ENCODE results near the gene UPK1A. TPM values are rescaled to one million over a fixed set of nuclear protein-coding genes. Genes with fewer than 3 reads are reported as not detected.
"Not testable (repeated sequence)": the region's sequence is repeated elsewhere in the genome, so short reads cannot be mapped to it uniquely, and the experiment has no call there.

Gene UPK1A
- total RNA-seq, 2 experiments from 2014 or later: 0.37 TPM

- no peak for DNase-seq
- Mint-ChIP-seq H3K4me1 (peaks cover 7% of the 10 kb centered on the region), H3K4me3 (no peak overlapping the region), H3K36me3 (ENCODE audit: low read depth) (peaks cover 2% of the 10 kb centered on the region), H3K9me3 (no peaks in the 10 kb centered on the region), H3K27ac (peak overlapping the region; percentile 31), H3K27me3 (peaks cover 33% of the 10 kb centered on the region)
- ChIA-PET CTCF (no interaction called here), POLR2A (no interaction called here)
These were observed 4.4 kb downstream of the UPK1A start for GRCh38 chr19:35670686-35671085.

GRCh38 chr19:35671818-35672217, 5.5 kb downstream of the UPK1A start:
- no peak overlapping the region for H3K4me3 Mint-ChIP-seq
- CTCF ChIA-PET: interaction anchor here (1.1 kb wide), 1 partner anchor 260 kb away, joined by 3 read pairs; no protein-coding TSS in a partner anchor
- DNase-seq: no peak

GRCh38 chr19:35673121-35673804, 6.9 kb downstream of the UPK1A start:
- Mint-ChIP-seq H3K9me3 (no peaks in the 10 kb centered on the region), H3K27me3 (peaks cover 38% of the 10 kb centered on the region), H3K4me3 (peak overlapping the region; percentile 65), H3K36me3 (ENCODE audit: low read depth) (no peaks in the 10 kb centered on the region), H3K27ac (peak overlapping the region; percentile 36), H3K4me1 (peaks cover 7% of the 10 kb centered on the region)
- POLR2A ChIA-PET: interaction anchor here (1.2 kb wide), 2 partner anchors 12 to 25 kb away, joined by 3 to 5 read pairs; partner anchors contain the start of gene COX6B1
- CTCF ChIA-PET: interaction anchor here (0.8 to 1.2 kb wide), 8 partner anchors 11 to 258 kb away, joined by 3 to 9 read pairs (median 3); partner anchors contain the start of gene COX6B1
- peak; percentile 51 for DNase-seq

More at GRCh38 chr19:35671818-35672217, 5.5 kb downstream of the UPK1A start:
- Mint-ChIP-seq H3K27ac (no peak overlapping the region), H3K27me3 (peaks cover 35% of the 10 kb centered on the region), H3K4me1 (peaks cover 7% of the 10 kb centered on the region), H3K9me3 (no peaks in the 10 kb centered on the region), H3K36me3 (ENCODE audit: low read depth) (no peaks in the 10 kb centered on the region)
- POLR2A ChIA-PET: no interaction called here

GRCh38 chr19:35675589-35676140, 9.3 kb downstream of the UPK1A start:
- Mint-ChIP-seq H3K9me3 (no peaks in the 10 kb centered on the region), H3K4me3 (no peak overlapping the region)

GRCh38 chr19:35689836-35690235, 23.5 kb downstream of the UPK1A start:
- Mint-ChIP-seq H3K4me3 (no peak overlapping the region), H3K36me3 (ENCODE audit: low read depth) (no peaks in the 10 kb centered on the region), H3K9me3 (no peaks in the 10 kb centered on the region), H3K27me3 (no peaks in the 10 kb centered on the region), H3K4me1 (peaks cover 11% of the 10 kb centered on the region), H3K27ac (no peak overlapping the region)
- ChIA-PET POLR2A (no interaction called here), CTCF (interaction anchor here (1.3 kb wide), 1 partner anchor 10 kb away, joined by 3 read pairs; no protein-coding TSS in a partner anchor)
- no peak for DNase-seq

More at GRCh38 chr19:35675589-35676140, 9.3 kb downstream of the UPK1A start:
- H3K27ac Mint-ChIP-seq: no peak overlapping the region
- DNase-seq: no peak
- H3K27me3 Mint-ChIP-seq: peaks cover 25% of the 10 kb centered on the region
- peaks cover 7% of the 10 kb centered on the region for H3K4me1 Mint-ChIP-seq
- H3K36me3 Mint-ChIP-seq (ENCODE audit: low read depth): no peaks in the 10 kb centered on the region
- POLR2A ChIA-PET: no interaction called here
- CTCF ChIA-PET: no interaction called here

- CTCF ChIA-PET: interaction anchor here (0.7 to 7.1 kb wide), 2 partner anchors 16 to 23 kb away, joined by 3 to 72 read pairs; no protein-coding TSS in a partner anchor
- H3K4me1 Mint-ChIP-seq: peaks cover 11% of the 10 kb centered on the region
- H3K9me3 Mint-ChIP-seq; H3K27me3 Mint-ChIP-seq; H3K27ac Mint-ChIP-seq; H3K4me3 Mint-ChIP-seq; DNase-seq; H3K36me3 Mint-ChIP-seq (ENCODE audit: low read depth); POLR2A ChIA-PET: not testable (repeated sequence)
These were observed 24.8 kb downstream of the UPK1A start for GRCh38 chr19:35691106-35691505.

GRCh38 chr19:35692010-35692409, 25.7 kb downstream of the UPK1A start:
- Mint-ChIP-seq H3K27ac (no peak overlapping the region), H3K36me3 (ENCODE audit: low read depth) (no peaks in the 10 kb centered on the region), H3K4me1 (peaks cover 14% of the 10 kb centered on the region), H3K27me3 (no peaks in the 10 kb centered on the region), H3K4me3 (no peak overlapping the region), H3K9me3 (no peaks in the 10 kb centered on the region)
- ChIA-PET POLR2A (no interaction called here), CTCF (interaction anchor here (0.6 to 7.1 kb wide), 6 partner anchors 10 to 221 kb away, joined by 3 to 72 read pairs (median 3); no protein-coding TSS in a partner anchor)
- no peak for DNase-seq

- ChIA-PET CTCF (interaction anchor here (0.6 to 7.1 kb wide), 9 partner anchors 9 to 237 kb away, joined by 3 to 72 read pairs (median 4); no protein-coding TSS in a partner anchor), POLR2A (no interaction called here)
- H3K4me1 Mint-ChIP-seq: peaks cover 15% of the 10 kb centered on the region
These were observed 27.1 kb downstream of the UPK1A start for GRCh38 chr19:35693422-35693821.

GRCh38 chr19:35693835-35694599, 27.7 kb downstream of the UPK1A start:
- ChIA-PET POLR2A (interaction anchor here (0.8 kb wide), 1 partner anchor 17 kb away, joined by 3 read pairs; no protein-coding TSS in a partner anchor), CTCF (interaction anchor here (0.6 to 7.1 kb wide), 20 partner anchors 8 to 644 kb away, joined by 3 to 72 read pairs (median 4); partner anchors contain the start of genes COX6B1 and LIN37)
- Mint-ChIP-seq H3K36me3 (ENCODE audit: low read depth) (no peaks in the 10 kb centered on the region), H3K9me3 (no peaks in the 10 kb centered on the region), H3K4me1 (peaks cover 19% of the 10 kb centered on the region), H3K4me3 (no peak overlapping the region), H3K27me3 (no peaks in the 10 kb centered on the region), H3K27ac (no peak overlapping the region)
- peak; percentile 94 for DNase-seq

More at GRCh38 chr19:35693422-35693821, 27.1 kb downstream of the UPK1A start:
- Mint-ChIP-seq H3K27me3 (no peaks in the 10 kb centered on the region), H3K4me3 (no peak overlapping the region), H3K36me3 (ENCODE audit: low read depth) (no peaks in the 10 kb centered on the region), H3K27ac (no peak overlapping the region), H3K9me3 (no peaks in the 10 kb centered on the region)
- DNase-seq: no peak

GRCh38 chr19:35695895-35696422, 29.6 kb downstream of the UPK1A start:
- DNase-seq: no peak
- POLR2A ChIA-PET: no interaction called here
- no peaks in the 10 kb centered on the region for H3K36me3 Mint-ChIP-seq (ENCODE audit: low read depth)
- no peaks in the 10 kb centered on the region for H3K9me3 Mint-ChIP-seq
- no peak overlapping the region for H3K4me3 Mint-ChIP-seq
- peaks cover 19% of the 10 kb centered on the region for H3K4me1 Mint-ChIP-seq
- H3K27me3 Mint-ChIP-seq: no peaks in the 10 kb centered on the region
- CTCF ChIA-PET: interaction anchor here (0.6 to 7.1 kb wide), 5 partner anchors 11 to 1486 kb away, joined by 3 to 72 read pairs (median 4); no protein-coding TSS in a partner anchor
- no peak overlapping the region for H3K27ac Mint-ChIP-seq

GRCh38 chr19:35696835-35697234, 30.5 kb downstream of the UPK1A start:
- no peaks in the 10 kb centered on the region for H3K9me3 Mint-ChIP-seq
- H3K27me3 Mint-ChIP-seq: no peaks in the 10 kb centered on the region
- no peak overlapping the region for H3K27ac Mint-ChIP-seq
- ChIA-PET POLR2A (interaction anchor here (0.9 to 1.3 kb wide), 2 partner anchors 16 to 48 kb away, joined by 3 to 5 read pairs; no protein-coding TSS in a partner anchor), CTCF (interaction anchor here (0.7 to 7.1 kb wide), 6 partner anchors 9 to 186 kb away, joined by 3 to 72 read pairs (median 4); no protein-coding TSS in a partner anchor)
- no peak overlapping the region for H3K4me3 Mint-ChIP-seq
- no peaks in the 10 kb centered on the region for H3K36me3 Mint-ChIP-seq (ENCODE audit: low read depth)
- H3K4me1 Mint-ChIP-seq: peaks cover 19% of the 10 kb centered on the region
- no peak for DNase-seq
